Colonic mucosa (tissue), 4 donors: ENCODE results near the gene NCKAP1. TPM values are rescaled to one million over a fixed set of nuclear protein-coding genes. Genes with fewer than 3 reads are reported as not detected.

Source experiments
- DNase-seq: peaks from one replicate; pipeline ENCODE4 v3.0.0-alpha.2; 2020
- H3K27ac ChIP-seq: fragments of 200-600 bp; one replicate; pipeline ENCODE4 v1.8.0; 2021
- H3K27me3 ChIP-seq: fragments of 200-600 bp; one replicate; pipeline ENCODE4 v1.8.0; 2021
- H3K36me3 ChIP-seq: fragments of 200-600 bp; one replicate; pipeline ENCODE4 v1.8.0; 2021
- H3K4me1 ChIP-seq: fragments of 200-600 bp; one replicate; pipeline ENCODE4 v1.8.0; 2021; ENCODE audit warnings: mild to moderate bottlenecking
- H3K4me3 ChIP-seq: fragments of 200-600 bp; one replicate; pipeline ENCODE4 v1.8.0; 2021
- H3K9ac ChIP-seq, 2 donors: one replicate each; pipeline ENCODE4 v1.7.0; 2013; ENCODE audit warnings: control low read depth in 2 of 2, low read depth in 2 of 2, low read length in 2 of 2
- H3K9me3 ChIP-seq: fragments of 200-600 bp; one replicate; pipeline ENCODE4 v1.8.0; 2021
- intact Hi-C: fragments of 100-400 bp; cut with DNase I; formaldehyde crosslinking; loops from one replicate; pipeline ENCODE4 v1.14.1; 2022
- total RNA-seq, 2 donors: library from RNA; stranded (reverse); fragmentation: NEBNext Ultra II Directional in 1 of 2; extraction: Animal tissue kit (Norgen Biotek cat#: 25700) in 1 of 2; gene quantifications; one replicate each; pipeline ENCODE4 v1.2.1, GENCODE V29; 2021
- TF ChIP-seq, protein P1 (sequence below): fragments of 200-600 bp; IDR thresholded peaks from one replicate; pipeline ENCODE4 v1.8.0; 2022; ENCODE audit warnings: antibody characterized with exemption, mild to moderate bottlenecking
- donor health status: healthy.
- donor health status: DM: no; HTN: no; CAD: no.
- donor health status: DM: no; HTN: no; CAD: no.

The NCKAP1 gene
- total RNA-seq, 2 donors from 2014 or later, result 105 to 133 TPM

DNA sequence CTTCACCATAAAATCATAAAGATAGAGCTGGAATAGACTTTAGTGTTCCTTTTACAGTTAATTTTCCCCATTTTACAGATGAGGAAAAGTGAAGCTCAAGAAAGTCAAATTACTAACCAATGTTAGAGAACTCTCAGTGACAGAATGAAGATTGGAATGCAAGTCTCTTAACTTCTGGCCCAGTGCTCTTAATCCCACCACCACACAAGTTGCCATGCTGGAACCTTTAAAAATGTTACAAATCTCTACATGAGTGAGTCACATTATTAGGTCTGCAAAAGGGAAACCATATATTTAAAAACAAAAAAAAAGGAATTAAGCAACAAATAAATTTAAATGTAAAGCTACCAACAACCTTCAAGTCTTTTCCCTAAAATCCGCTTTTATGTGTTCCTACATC, 3.5 kb downstream of the NCKAP1 start:
- no peak overlapping the region for H3K9ac ChIP-seq
- H3K27ac ChIP-seq, result no peak overlapping the region
- H3K9me3 ChIP-seq, result no peaks in the 10 kb centered on the region
- TF ChIP-seq, protein P1, sequence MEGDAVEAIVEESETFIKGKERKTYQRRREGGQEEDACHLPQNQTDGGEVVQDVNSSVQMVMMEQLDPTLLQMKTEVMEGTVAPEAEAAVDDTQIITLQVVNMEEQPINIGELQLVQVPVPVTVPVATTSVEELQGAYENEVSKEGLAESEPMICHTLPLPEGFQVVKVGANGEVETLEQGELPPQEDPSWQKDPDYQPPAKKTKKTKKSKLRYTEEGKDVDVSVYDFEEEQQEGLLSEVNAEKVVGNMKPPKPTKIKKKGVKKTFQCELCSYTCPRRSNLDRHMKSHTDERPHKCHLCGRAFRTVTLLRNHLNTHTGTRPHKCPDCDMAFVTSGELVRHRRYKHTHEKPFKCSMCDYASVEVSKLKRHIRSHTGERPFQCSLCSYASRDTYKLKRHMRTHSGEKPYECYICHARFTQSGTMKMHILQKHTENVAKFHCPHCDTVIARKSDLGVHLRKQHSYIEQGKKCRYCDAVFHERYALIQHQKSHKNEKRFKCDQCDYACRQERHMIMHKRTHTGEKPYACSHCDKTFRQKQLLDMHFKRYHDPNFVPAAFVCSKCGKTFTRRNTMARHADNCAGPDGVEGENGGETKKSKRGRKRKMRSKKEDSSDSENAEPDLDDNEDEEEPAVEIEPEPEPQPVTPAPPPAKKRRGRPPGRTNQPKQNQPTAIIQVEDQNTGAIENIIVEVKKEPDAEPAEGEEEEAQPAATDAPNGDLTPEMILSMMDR, result no peak
- no peak for DNase-seq
- no peak overlapping the region for H3K4me3 ChIP-seq
- intact Hi-C loops, result no loop called here
- no peaks in the 10 kb centered on the region for H3K36me3 ChIP-seq
- peaks cover 14% of the 10 kb centered on the region for H3K4me1 ChIP-seq
- H3K27me3 ChIP-seq, result no peaks in the 10 kb centered on the region

DNA sequence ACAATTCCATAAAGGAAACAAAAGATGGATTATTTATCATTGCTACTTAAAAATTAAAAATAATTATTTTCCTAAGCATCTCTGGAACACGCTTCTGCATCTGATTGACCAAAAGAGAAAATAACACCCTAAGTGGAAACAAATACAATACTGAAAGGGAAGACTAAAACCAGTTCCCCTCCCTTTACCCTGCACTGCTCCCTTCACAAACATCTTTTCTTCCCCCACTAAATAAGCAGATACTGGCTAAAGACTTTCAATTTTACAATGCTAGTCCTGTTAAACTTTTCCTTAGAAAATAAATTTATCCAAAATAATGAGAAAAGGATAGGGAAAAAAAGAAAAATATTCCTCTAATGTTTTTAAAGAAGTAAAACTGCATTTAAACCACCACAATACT, 4.3 kb downstream of the NCKAP1 start:
- no peaks in the 10 kb centered on the region for H3K9me3 ChIP-seq
- H3K36me3 ChIP-seq, result no peaks in the 10 kb centered on the region
- H3K9ac ChIP-seq, result no peak overlapping the region
- intact Hi-C loops, result no loop called here
- H3K4me1 ChIP-seq, result peaks cover 14% of the 10 kb centered on the region
- TF ChIP-seq, protein P1, result no peak
- H3K27ac ChIP-seq, result no peak overlapping the region
- no peak for DNase-seq
- H3K4me3 ChIP-seq, result no peak overlapping the region
- no peaks in the 10 kb centered on the region for H3K27me3 ChIP-seq

DNA sequence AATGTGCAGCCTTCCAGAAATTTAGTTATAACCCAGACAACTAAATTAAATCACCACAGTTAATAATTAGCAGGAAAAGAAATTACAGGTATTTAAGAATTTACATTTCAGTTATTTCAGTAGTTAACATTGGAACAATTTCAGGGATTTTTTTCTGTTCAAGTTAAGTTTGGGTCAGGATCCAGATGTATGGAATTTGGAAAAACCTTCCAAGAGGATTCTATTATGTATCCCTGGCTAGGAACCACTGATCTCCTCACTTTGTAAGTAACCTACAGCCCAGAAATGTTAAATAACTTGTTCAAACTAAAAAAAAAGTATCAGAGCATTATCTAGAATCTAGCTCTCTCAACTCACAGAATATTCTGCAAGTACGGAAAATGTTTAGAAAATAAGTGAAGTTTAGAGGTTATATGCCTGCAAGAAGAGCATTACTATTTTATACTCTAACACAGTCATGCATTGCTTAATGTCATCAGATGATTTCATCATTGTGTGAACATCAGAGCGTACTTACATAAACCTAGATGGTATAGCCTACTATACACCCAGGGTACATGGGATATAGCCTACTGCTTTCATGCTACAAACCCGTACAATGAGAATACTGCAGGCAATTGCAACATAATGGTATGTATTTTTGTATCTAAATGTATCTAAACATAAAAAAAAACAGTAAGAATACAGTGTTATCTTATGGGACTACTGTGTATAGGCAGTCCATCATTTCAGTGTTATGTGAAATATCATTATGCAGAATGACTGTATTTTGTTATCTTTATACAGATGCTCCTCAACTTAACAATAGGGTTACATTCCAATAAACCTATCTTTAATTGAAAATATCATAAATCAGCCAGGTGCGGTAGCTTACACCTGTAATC, 6.1 kb downstream of the NCKAP1 start:
- no peak for DNase-seq
- no peak overlapping the region for H3K4me3 ChIP-seq
- no peak overlapping the region for H3K27ac ChIP-seq
- no peak overlapping the region for H3K9ac ChIP-seq
- no peaks in the 10 kb centered on the region for H3K9me3 ChIP-seq
- no peaks in the 10 kb centered on the region for H3K36me3 ChIP-seq
- TF ChIP-seq, protein P1, result no peak
- H3K4me1 ChIP-seq, result peaks cover 14% of the 10 kb centered on the region
- no peaks in the 10 kb centered on the region for H3K27me3 ChIP-seq
- intact Hi-C loops, result no loop called here

DNA sequence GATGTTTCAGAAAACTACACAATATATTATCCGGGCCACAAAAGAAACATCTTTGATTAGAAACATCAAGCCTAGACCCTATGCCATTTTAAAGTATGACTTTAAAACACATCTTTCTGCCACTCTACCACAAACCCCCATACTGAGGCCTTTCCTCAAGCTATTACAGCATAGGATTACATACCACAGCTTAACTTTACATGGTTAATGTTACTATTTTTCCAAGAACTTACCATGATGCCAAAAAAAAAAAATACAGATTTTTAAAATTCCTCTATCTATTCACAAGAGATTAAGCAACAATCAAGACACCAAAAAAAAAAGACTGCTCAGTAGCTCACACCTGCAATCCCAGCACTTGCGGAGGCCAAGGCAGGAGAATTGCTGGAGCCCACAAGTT, 9.0 kb downstream of the NCKAP1 start:
- H3K36me3 ChIP-seq, result no peaks in the 10 kb centered on the region
- no peak overlapping the region for H3K9ac ChIP-seq
- TF ChIP-seq, protein P1, result no peak
- H3K27me3 ChIP-seq, result no peaks in the 10 kb centered on the region
- no peak overlapping the region for H3K4me3 ChIP-seq
- H3K4me1 ChIP-seq, result peaks cover 10% of the 10 kb centered on the region
- no peak overlapping the region for H3K27ac ChIP-seq
- intact Hi-C loops, result no loop called here
- DNase-seq, result no peak
- H3K9me3 ChIP-seq, result no peaks in the 10 kb centered on the region

DNA sequence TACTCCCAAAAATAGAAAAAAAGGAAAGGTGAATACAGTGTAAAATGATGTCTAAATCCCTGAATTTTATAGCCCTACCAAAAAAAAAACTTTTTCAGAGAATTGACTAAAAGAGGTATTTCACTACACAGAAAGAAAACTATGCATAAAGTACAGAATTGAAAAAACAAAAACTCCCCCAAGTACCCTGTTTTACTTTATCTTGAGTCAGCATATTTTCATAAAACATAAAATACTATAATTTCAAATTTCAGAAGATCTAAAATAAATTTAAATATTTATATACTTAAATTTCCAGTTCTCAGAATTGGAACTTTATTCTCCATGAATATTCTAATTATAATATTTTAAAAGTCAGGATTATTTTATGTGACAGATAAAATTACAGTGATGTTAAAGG, 10.1 kb downstream of the NCKAP1 start:
- Histone ChIP-seq H3K36me3 (no peaks in the 10 kb centered on the region), H3K27me3 (no peaks in the 10 kb centered on the region), H3K4me1 (peaks cover 6% of the 10 kb centered on the region), H3K4me3 (no peak overlapping the region), H3K9me3 (no peaks in the 10 kb centered on the region), H3K9ac (no peak overlapping the region), H3K27ac (no peak overlapping the region)
- DNase-seq, result no peak
- intact Hi-C loops, result no loop called here
- TF ChIP-seq, protein P1, result no peak
